Measurements from ENCODE around the gene TMPRSS5. TPM values are rescaled to one million over a fixed set of nuclear protein-coding genes. Genes with fewer than 3 reads are reported as not detected.

The TMPRSS5 gene
- total RNA-seq, 2 experiments from 2014 or later = 0.81 to 1.6 TPM

GRCh38 chr11:113666584-113666983 lies 39.5 kb downstream of the TMPRSS5 start:
- Mint-ChIP-seq H3K36me3 (ENCODE audit: low read depth) (no peaks in the 10 kb centered on the region), H3K4me1 (ENCODE audit: low read depth) (no peaks in the 10 kb centered on the region), H3K4me3 (no peak overlapping the region), H3K9me3 (peaks cover 10% of the 10 kb centered on the region), H3K27me3 (peaks cover 25% of the 10 kb centered on the region), H3K27ac (no peak overlapping the region)
- Histone ChIP-seq H3K27ac (ENCODE audit: low read depth in 1 of 2, low read length in 2 of 2) (no peak overlapping the region), H3K9me3 (ENCODE audit: control insufficient read depth in 1 of 2, insufficient read depth in 1 of 2, low read length in 2 of 2) (no peaks in the 10 kb centered on the region), H3K36me3 (ENCODE audit: insufficient read depth, low read length) (no peaks in the 10 kb centered on the region), H3K4me1 (ENCODE audit: insufficient read depth, low read length) (no peaks in the 10 kb centered on the region), H3K27me3 (ENCODE audit: control insufficient read depth in 1 of 2, insufficient read depth in 2 of 2, low read length in 2 of 2) (peaks cover 0 to 4% of the 10 kb centered on the region in 2 experiments), H3K4me3 (ENCODE audit: low read length) (no peak overlapping the region)
- TF ChIP-seq, protein P1, sequence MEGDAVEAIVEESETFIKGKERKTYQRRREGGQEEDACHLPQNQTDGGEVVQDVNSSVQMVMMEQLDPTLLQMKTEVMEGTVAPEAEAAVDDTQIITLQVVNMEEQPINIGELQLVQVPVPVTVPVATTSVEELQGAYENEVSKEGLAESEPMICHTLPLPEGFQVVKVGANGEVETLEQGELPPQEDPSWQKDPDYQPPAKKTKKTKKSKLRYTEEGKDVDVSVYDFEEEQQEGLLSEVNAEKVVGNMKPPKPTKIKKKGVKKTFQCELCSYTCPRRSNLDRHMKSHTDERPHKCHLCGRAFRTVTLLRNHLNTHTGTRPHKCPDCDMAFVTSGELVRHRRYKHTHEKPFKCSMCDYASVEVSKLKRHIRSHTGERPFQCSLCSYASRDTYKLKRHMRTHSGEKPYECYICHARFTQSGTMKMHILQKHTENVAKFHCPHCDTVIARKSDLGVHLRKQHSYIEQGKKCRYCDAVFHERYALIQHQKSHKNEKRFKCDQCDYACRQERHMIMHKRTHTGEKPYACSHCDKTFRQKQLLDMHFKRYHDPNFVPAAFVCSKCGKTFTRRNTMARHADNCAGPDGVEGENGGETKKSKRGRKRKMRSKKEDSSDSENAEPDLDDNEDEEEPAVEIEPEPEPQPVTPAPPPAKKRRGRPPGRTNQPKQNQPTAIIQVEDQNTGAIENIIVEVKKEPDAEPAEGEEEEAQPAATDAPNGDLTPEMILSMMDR (IDR thresholded peaks at IDR 0.05) = no peak
- intact Hi-C loops (cut with DNase I, micrococcal nuclease) = no loop called here
- no peak for ATAC-seq (ENCODE audit: poor library complexity)
- CTCF ChIA-PET = no interaction called here
- POLR2A ChIA-PET = no interaction called here
- DNase-seq = no peak

DNA sequence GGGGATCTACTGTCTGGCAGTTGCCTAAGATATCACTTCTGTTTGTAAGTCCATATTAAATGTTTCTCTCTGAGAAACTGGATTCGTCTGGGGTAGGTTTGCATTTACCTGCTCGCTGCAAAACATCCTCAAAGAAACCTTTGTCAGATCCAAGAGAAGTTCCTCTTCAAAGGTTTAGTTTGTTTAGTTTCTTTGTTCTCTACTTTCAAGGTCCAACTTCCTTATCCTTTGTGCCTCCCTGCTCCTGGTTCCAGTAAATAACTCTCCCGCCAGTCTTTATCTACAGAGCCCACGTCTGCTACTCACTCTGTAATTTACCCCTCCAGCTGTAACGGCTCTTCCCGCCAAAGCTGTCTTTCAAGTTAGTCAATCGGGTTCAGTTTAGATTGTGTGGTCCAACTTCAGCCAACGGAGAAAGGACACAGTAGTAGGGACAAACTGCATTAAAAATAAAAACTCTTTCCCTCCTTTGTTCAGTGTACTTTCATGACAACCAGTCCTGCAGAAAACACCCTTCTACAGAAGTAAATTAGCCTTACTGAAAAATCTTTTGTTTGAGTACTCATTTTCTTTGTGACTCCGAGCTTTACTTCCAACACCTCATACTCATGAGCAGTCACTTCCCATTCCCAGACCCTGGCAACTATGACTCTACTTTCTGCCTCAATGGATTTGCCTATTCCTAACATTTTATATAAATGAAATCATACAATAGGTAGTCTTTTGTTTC lies 41.0 kb downstream of the TMPRSS5 start:
- POLR2A ChIA-PET = no interaction called here
- Histone ChIP-seq H3K27ac (ENCODE audit: low read depth in 1 of 2, low read length in 2 of 2) (no peak overlapping the region), H3K27me3 (ENCODE audit: control insufficient read depth in 1 of 2, insufficient read depth in 2 of 2, low read length in 2 of 2) (peaks cover 0 to 4% of the 10 kb centered on the region in 2 experiments), H3K4me3 (ENCODE audit: low read length) (no peak overlapping the region), H3K36me3 (ENCODE audit: insufficient read depth, low read length) (no peaks in the 10 kb centered on the region), H3K9me3 (ENCODE audit: control insufficient read depth in 1 of 2, insufficient read depth in 1 of 2, low read length in 2 of 2) (no peaks in the 10 kb centered on the region), H3K4me1 (ENCODE audit: insufficient read depth, low read length) (no peaks in the 10 kb centered on the region)
- intact Hi-C loops (cut with DNase I, micrococcal nuclease) = no loop called here
- no peaks in the 10 kb centered on the region for H3K4me1 Mint-ChIP-seq (ENCODE audit: low read depth)
- TF ChIP-seq, protein P1 (IDR thresholded peaks at IDR 0.05) = no peak
- no peak overlapping the region for H3K4me3 Mint-ChIP-seq
- CTCF ChIA-PET = no interaction called here
- no peak for DNase-seq
- H3K9me3 Mint-ChIP-seq = peaks cover 10% of the 10 kb centered on the region
- H3K27me3 Mint-ChIP-seq = peaks cover 21% of the 10 kb centered on the region
- H3K36me3 Mint-ChIP-seq (ENCODE audit: low read depth) = no peaks in the 10 kb centered on the region
- ATAC-seq (ENCODE audit: poor library complexity) = no peak
- H3K27ac Mint-ChIP-seq = no peak overlapping the region

GRCh38 chr11:113664069-113664980 lies 41.8 kb downstream of the TMPRSS5 start:
- DNase-seq (no peak), ATAC-seq (ENCODE audit: poor library complexity) (no peak)
- no peak overlapping the region for H3K4me3 Mint-ChIP-seq
- TF ChIP-seq, protein P1 (IDR thresholded peaks at IDR 0.05) = no peak
- peaks cover 21% of the 10 kb centered on the region for H3K27me3 Mint-ChIP-seq
- Histone ChIP-seq H3K4me3 (ENCODE audit: low read length) (no peak overlapping the region), H3K4me1 (ENCODE audit: insufficient read depth, low read length) (no peaks in the 10 kb centered on the region), H3K36me3 (ENCODE audit: insufficient read depth, low read length) (no peaks in the 10 kb centered on the region), H3K9me3 (ENCODE audit: control insufficient read depth in 1 of 2, insufficient read depth in 1 of 2, low read length in 2 of 2) (no peaks in the 10 kb centered on the region), H3K27ac (ENCODE audit: low read depth in 1 of 2, low read length in 2 of 2) (no peak overlapping the region), H3K27me3 (ENCODE audit: control insufficient read depth in 1 of 2, insufficient read depth in 2 of 2, low read length in 2 of 2) (peaks cover 0 to 4% of the 10 kb centered on the region in 2 experiments)
- no peaks in the 10 kb centered on the region for H3K36me3 Mint-ChIP-seq (ENCODE audit: low read depth)
- H3K9me3 Mint-ChIP-seq = peaks cover 10% of the 10 kb centered on the region
- H3K27ac Mint-ChIP-seq = no peak overlapping the region
- H3K4me1 Mint-ChIP-seq (ENCODE audit: low read depth) = no peaks in the 10 kb centered on the region
- intact Hi-C loops (cut with DNase I, micrococcal nuclease) = no loop called here
- POLR2A ChIA-PET = no interaction called here
- CTCF ChIA-PET = interaction anchor here (0.5 kb wide), 1 partner anchor 72 kb away, joined by 3 read pairs; no protein-coding TSS in a partner anchor

All from CD4-positive, alpha-beta T cell (primary cell).